ENCODE measurements around the gene PTGIS. TPM values are rescaled to one million over a fixed set of nuclear protein-coding genes. Genes with fewer than 3 reads are reported as not detected.

The PTGIS gene
- polyA plus RNA-seq, 3 donors, result 27.0 to 31.6 (median 28.0) TPM

DNA sequence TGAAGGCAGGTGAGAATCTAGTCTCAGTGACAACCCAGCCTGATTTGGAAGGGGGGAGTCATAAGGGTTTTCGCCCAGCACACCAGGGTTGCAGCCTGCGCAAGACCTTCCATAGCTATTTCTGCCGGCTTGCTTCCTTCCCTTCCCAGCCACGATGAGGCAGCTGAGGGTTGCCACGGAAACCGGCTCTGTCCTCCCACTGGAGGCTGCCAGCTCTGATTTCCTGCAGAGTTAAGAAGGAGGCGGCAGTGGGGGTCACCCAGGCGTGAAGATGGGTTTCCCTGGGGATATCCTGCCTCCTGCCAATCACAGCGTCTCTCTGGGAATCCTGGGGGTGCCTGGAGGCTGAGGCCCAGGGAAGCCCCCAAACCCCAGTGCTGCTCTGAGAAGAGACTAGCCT lies 62.4 kb downstream of the PTGIS start:
- peak; percentile 55 to 78 (median 58) for DNase-seq (ENCODE audit: low read depth in 3 of 3, low spot score in 2 of 3)

DNA sequence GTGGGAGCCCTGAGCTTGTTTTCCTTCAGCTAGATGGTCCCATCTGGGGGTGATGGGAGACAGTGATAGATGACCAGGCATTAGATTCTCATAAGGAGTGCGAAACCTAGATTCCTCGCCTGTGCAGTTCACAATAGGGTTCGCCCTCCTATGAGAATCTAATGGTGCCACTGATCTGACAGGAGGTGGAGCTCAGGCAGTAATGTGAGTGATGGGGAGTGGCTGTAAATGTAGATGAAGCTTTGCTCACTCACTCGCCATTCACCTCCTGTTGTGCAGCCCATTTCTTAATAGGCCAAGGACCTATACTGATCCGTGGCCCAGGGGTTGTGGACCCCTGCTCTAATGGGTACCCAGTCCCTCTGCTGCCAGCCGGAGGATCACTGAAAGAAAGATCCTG lies 64.8 kb downstream of the PTGIS start:
- DNase-seq (ENCODE audit: low read depth in 3 of 3, low spot score in 2 of 3), result no peak

DNA sequence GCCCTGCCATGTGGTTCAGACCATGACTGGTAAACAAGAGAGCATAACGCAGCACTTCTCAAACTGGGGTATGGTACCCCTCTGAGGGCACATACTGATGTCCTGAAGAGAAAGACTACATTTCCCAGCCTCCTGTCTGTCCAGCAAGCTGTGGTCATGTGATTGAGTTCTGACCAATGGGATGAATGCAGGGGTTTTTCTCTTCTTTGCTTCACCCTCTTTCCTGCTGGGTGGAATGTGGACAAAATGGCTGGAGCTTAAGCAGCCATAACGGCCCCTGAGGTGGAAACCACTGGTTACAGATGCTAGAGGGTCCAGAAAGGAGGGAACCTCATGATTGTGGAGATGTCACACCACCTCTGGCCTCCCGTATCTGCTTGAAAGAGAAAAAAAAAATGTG lies 66.0 kb downstream of the PTGIS start:
- DNase-seq (ENCODE audit: low read depth in 3 of 3, low spot score in 2 of 3), result no peak

DNA sequence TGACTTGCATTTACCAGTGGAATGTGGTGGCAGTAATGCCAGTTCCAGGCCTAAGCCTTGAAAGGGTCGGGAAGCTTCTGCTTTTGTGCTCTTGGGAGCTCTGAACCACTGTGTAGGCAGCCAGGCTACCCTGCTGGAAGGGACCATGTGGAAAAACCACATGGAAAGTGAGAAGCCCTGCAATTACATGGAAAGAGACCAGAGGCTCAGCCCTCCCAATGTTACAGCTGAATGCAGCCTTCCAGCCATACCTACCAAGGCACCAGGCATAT lies 70.6 kb downstream of the PTGIS start:
- no peak for DNase-seq (ENCODE audit: low read depth in 3 of 3, low spot score in 2 of 3)

DNA sequence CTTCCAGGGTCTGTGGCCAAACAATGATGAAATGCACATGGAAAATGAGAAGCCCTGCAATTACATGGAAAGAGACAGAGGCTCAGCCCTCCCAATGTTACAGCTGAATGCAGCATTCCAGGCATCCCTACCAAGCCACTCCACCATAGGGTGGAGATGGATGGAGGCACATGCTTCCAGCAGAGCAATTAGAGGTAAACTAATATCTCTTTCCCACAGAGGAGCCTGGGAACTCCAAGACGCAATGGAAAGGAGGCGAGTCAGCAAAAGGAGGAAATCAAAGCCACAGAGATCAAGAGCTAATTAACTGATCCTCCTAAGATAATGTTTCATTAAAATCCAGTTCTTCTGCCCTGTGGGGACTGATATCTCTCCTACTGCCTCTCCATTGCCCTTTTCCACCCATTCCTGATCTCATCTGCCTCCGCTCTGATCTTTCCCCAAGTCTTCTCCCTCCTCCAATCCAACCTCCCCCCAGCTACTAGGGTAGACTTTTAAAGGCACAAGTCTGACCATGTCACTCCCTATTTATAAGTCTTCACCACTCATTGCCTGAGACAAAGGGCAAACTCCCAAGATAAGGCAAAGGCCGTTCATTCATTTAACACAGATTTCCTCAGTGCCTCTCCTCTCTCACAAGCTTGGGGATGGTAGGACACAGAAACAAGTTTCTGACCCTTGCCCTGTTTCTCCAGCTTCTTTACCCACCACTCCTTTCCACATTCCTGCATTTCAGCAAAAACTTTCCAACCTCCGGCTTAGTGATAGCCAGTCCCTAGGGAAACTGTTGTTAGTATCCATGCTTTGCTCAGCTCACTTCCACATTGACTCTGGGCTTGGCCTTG lies 71.2 kb downstream of the PTGIS start:
- DNase-seq (ENCODE audit: low read depth in 3 of 3, low spot score in 2 of 3), result no peak

DNA sequence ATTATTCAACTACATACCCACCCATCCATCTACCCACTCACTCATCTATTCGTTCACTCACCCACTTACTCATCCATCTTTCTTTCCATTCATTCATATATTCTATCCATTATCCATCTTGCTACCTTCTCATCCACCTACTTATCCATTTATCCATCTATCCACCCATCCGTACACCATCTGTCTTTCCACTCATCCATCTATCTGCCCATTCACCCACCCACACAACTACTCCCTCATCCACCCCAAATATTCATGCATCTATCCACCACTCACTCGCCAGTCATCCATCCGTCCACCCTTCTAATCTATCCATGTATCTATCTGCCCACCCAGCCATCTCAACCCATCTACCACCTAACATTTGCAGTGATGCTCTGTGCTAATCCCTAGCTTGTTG lies 71.9 kb downstream of the PTGIS start:
- DNase-seq (ENCODE audit: low read depth in 3 of 3, low spot score in 2 of 3), result no peak

DNA sequence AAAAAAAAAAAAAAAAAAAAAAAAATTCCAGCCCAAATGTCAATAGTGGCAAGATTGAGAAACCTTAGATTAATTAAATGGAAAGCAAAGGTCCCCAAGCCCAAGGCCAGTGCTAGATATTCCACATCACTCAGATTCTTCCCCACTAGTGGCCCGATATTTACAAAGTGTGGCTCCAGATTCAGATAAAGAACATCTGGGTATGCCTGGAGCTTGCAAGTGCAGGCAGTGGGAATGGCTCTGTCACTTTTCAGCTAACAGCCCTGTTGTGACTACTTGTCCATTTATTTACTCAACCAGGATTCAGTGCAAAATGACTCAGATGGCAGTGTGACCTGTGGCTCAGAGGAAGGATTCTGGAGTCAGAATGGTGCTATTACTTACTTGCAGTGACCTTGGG lies 77.2 kb downstream of the PTGIS start:
- DNase-seq (ENCODE audit: low read depth in 3 of 3, low spot score in 2 of 3), result no peak

DNA sequence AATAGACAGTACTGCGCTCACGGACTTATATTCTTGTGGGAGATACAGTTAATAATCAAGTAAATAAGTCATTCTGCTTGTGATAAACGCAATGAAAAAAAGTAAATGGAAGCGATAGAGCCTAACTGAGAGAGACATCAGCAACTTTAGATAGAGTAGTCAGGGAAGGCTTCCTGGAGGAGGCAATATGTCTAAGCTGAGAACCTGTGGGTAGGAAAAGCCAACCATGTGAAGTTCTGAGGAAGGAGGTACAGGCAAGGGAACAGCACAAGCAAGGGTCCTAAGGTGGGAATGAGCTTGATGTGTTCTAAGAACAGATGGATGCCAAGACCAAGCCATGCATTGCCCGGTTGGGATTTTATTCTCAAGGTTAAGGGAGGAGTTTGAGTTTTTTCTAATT lies 78.2 kb downstream of the PTGIS start:
- no peak for DNase-seq (ENCODE audit: low read depth in 3 of 3, low spot score in 2 of 3)

DNA sequence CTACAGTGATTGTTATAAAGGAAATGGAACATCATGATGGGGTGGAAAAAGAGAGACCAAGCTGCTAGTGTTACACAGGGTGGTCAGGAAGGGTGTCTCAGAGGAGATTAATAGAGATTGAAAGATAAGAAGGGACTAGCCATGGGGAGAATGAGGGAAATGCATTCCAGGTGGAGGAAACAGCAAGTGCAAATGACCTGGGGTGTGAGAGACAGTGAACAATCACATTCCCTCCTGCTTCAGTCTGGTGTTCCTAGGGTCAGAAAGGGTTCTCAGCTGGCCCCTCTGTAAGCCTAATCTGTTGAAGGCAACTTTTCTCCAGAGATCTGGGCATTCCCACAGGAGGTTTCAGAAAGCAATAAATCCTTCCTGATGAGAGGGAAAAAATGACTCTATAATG lies 81.9 kb downstream of the PTGIS start:
- no peak for DNase-seq (ENCODE audit: low read depth in 3 of 3, low spot score in 2 of 3)

DNA sequence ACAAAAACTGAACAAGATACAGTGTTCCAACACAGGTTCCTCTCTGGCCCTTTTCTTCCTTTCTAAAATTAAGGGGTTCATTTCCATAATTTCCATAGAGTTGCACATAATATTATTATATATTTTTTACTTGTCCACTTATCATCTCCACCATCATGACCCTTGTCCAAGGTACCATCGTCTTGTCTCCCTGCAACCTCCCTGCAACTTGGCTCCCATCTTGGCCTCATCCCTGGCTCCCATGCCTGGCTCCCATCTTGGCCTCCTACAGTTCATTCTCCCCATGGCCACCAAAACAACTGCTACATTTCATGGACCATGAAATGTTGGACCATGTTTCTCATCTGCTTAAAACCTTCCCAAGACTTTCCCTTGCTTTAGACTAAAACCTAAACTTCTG lies 82.4 kb downstream of the PTGIS start:
- no peak for DNase-seq (ENCODE audit: low read depth in 3 of 3, low spot score in 2 of 3)

DNA sequence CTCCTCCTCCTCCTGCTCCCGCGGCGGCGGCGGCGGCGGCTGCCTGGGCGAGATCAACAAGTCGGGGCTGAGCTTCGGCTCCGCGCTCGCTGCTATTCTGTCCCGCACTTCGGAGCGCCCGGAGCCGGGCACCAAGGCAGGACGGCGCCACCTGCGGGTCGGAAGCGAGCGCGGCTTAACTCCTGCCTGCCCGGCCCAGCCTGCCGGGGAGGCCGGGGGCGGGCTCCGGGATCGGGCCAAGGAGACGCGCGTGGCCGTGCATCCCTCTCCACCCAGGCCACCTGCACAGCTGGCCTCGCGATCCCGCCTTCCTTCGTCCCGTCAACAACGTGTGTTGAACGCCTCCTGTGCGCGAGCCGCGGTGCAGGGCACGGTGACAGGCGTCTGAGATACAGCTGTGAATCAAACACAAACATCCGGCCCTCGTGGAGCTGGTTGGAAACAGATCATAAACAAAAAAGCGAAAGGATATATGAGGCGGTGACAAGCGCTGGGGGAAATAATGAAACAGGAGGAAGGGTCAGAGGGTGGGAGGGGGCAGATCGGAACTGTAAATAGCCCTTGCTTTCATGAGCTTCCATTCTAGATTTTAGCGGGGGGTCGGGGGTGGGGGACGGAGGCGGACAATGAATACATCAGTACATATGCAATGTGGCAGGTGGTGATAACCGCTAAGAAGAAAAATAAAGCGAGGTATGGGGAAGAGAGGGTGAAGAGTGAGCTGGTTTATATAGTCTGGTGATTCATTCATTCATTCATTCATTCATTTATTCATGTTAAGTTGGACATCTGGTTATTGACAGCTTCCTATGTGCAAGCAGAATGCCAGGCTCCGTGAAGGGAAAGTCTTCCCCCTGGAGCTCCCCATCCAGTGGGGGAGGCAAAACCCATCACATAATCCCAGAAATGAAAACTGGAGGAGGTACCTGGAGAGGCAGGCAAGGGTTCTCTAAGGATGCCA lies 83.5 kb downstream of the PTGIS start:
- peak in 2 of 3 donors; percentile 37 to 38 for DNase-seq (ENCODE audit: low read depth in 3 of 3, low spot score in 2 of 3)

DNA sequence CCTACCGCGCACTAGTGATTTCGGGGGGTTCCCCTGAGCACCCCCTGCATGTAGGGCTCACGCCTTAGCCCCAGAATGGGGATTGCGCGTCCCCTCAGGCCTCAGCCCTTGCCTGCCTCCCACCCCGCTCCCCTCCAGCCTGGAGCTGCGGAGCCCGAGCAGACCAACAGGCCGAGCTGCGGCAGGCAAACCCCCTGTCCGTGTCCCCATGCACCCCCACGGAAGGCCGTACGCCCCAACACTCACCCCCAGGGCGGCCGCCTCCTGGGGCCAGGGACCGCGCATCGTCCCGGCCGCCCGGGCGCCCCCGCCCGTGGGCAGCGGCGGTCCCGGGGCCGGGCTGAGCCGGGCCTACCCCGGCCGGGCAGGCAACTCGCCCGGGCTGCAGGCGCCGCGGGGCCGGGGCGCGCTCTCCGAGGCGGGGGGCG lies 84.2 kb downstream of the PTGIS start:
- no peak for DNase-seq (ENCODE audit: low read depth in 3 of 3, low spot score in 2 of 3)

DNA sequence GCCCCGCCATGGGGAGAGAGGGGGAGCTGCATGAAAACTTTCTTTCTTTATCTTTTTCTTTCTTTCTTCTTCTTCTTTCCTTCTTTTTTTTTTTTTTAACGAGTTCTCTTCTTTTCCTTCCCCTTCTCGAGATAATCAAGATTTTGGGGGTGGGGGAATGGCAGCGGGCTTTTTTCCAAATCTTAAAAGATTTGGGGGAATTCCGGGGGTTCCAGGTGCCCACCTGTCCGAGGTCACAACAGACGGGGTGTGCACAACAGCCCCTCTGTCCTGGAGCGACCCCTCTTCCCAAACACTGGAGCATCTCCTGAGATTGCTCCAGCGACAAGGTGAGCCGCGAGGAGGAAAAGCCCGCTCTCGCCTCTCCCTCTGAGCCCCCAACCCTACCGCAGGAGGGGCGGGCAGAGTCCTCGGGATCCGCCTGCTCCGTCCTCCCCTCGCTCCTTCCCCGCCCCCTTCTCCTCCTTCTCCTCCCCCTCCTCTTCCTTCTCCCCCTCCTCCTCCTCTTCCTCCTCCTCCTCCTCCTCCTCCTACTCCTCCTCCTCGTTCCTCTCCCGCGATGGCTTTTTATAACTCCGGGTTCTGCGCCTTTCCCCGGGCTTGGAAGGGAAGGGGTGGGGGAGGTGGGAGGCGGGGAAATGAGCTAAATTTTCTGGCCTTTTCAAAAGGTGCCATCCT lies 84.8 kb downstream of the PTGIS start:
- DNase-seq (ENCODE audit: low read depth in 3 of 3, low spot score in 2 of 3), result no peak

DNA sequence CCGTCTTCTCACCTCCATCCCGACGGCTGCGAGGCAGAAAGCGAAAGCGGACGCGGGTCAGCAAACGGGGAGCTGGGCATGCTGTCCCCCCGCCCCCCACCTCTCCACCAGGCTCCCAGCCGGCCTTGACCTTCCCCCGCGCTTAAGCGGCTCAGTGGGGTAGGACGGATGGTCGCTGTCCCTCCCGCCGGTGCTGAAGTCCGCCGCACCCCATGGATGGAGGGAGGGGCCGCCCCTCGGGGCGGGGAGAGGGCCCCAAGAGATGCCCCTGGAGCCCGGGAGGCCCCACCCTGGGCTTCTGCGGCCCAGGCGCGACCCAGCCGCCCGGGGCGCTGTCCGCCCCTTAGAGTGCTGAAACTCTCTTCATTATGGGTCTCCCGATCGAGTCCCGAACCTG lies 85.3 kb downstream of the PTGIS start, which contains the start of gene KCNB1:
Gene KCNB1, minus strand, starts transcription at position 48 of the 397 bp plus-strand sequence. CDS start 188 bp downstream, outside the sequence.
- peak; percentile 62 to 76 (median 68) for DNase-seq (ENCODE audit: low read depth in 3 of 3, low spot score in 2 of 3)

DNA sequence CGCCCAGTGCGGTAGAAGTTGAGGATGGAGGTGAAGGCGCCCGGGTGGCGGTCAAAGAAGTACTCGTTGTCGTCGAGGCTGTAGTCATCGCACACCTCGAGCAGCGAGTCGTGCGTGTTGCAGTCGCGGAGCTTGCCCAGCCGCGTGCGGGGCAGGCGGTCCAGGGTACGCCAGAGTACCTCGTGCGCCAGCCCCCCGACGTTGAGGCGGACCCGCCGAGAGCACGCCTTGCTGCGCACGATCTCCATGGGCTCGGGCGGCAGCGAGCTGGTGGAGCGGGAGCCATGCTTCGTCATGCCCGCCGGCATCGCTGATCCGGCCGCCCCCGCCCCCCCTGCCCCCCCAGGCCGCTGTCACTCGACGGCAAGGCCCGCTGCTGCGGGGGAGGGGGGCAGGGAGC lies 85.8 kb downstream of the PTGIS start:
- DNase-seq (ENCODE audit: low read depth in 3 of 3, low spot score in 2 of 3), result no peak

DNA sequence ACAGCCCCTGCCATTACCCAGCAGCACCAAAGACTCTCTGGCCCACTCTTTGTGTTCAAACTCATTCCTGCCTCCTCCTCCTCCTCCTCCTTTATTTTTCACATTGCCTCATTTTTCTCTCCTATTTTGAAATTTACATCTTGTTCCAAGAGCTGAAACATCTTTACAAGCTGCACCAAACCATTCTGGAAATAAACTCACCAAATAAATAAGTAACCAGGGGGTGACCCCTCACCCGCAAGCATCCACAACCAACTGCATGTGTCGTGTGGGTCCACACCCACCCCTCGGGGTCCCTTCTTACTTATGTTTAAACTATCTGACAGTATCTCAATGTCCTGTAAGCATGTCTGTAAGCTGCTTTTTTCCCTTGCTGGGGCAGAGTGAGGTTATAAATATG lies 86.8 kb downstream of the PTGIS start:
- no peak for DNase-seq (ENCODE audit: low read depth in 3 of 3, low spot score in 2 of 3)

DNA sequence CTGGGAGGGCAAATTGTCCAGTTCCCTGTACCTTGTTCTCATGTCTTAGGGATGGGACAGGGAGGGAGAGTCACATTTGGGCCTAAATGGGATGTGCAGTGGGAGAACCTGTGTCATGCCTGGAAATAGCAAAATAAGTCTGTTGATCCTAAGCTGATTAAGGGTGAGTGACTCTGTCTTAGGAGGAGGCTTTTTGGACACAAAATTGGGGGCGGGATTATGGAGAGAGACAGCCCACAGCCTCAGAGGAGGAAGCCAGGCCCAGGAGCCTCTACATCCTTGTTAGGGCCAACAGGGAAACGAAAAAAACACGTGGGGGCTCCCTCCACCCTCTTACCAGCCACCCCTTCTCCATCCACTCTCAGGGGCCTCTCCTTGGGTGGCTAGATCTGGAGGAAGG lies 87.7 kb downstream of the PTGIS start:
- DNase-seq (ENCODE audit: low read depth in 3 of 3, low spot score in 2 of 3), result no peak

DNA sequence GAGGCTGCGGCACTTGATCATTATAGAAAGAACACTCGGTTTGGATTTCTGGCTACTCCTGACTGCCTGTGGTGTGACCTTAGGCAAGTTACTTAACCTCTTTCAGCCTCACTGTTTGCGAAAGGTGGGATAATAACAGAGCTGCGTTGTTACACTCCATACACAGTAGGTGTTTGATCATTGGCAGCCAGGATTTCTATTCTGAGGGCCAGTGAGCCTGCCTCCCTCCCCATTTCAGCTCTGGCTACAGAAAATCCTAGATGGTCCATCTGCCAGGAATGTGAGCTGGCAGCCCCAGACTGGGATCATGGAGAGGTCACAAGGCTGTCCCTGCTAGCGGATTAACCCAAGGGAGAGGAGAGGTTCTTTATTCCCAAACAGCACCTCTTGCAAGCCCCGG lies 88.2 kb downstream of the PTGIS start:
- DNase-seq (ENCODE audit: low read depth in 3 of 3, low spot score in 2 of 3), result no peak

DNA sequence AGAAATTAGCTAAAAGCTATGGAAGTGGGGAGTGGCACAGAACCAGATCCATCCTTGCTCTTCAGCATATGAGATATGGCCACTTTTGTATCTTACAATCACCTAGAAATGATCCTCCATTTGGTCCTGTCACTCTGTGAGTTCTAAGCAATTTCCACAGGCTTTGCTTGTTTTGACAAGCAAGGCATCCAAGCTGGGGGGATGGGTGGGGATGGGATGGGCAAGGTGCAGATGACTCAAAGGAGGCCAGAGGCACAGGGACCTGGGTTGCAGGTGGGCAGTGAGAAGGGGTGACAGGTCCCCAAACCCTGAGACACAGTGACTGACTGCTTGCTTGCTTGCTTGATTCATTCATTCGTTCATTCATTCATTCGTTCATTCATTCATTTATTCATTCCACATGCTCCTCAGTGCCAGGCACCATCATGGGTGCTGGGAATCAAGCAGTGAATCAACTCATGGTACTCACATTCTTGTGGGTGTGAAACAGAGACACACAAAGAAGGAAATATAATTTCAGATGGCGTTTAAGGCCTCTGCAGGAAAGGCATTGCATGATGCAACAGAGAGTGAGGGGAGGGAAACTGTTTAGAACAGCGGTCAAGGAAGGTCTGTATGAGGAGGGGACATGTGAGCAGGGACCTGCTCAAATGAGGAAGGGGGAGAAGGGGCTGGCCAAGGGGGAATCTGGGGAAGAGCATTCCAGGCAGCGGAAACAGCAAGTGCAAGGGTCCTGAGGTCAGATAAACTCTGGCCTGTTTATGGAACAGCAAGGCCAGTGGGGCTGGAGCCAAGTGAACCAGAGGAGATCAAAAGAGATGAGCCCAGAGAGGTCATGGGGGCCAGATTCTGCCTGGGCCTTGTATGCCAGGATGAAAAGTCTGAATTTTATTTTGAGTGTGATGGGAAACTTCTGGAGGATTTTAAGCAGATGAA lies 88.9 kb downstream of the PTGIS start:
- DNase-seq (ENCODE audit: low read depth in 3 of 3, low spot score in 2 of 3), result no peak

DNA sequence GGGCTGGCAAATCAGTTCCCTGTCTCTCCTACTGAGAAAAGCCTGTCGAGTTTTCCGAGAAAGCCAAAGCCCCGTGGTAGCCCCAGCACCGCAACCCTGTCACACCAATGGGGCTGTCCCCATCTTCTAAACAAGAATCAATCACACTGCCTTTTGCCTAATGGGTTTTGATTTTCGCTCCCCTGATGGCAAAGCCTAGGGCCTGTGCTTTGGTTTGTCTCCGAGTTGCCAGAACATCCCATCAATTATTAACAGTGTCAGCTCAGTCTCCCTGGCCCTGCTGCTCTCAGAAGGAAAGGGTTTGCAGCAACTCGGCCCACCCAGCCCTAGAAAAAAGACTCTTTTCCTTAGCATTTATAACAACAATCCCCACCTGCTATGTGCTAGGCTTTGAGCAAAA lies 89.7 kb downstream of the PTGIS start:
- no peak for DNase-seq (ENCODE audit: low read depth in 3 of 3, low spot score in 2 of 3)
